NOMO-1 treated with DMSO at 0.1 percent for 48 hours (cell line): ENCODE results near the gene NELFB.
"Not testable (repeated sequence)": the region's sequence is repeated elsewhere in the genome, so short reads cannot be mapped to it uniquely, and the experiment has no call there.

Source experiments
- DNase-seq: peaks from one replicate; lab custom pipeline; 2025; ENCODE audit not compliant: unreplicated experiment; lab: John Stamatoyannopoulos, UW

NELFB gene

DNA sequence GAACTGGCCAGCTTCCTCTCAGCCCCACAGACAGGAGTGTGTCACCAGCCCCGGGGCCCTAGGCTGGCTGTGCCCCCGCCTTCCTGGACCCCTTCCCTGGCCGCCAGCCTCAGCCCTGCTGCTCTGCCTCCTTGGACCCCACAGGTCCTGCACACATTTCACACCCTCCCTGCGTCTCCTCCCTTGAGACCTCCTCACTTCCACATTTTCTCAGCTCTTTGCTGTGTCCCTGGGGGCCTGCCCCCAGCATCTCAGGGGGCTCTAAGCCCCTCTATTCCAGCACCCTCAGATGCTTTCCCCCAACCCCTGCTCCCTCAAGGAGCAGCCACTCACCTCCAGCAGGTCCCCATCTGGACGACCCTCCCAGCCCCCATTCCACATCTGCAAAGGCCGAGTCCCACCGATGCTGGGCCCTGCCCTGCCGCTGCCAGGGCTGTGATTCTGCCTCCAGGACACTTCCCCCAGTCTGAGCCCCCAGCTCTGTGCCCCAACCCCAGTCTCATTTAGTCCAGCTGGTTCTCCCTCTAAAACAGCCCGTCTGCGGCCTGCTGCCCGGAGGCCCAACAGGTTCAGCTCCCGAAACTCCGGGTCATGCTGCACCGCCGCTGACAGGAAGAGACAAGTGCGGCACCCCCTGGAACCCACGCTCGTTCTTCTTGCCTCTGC, 20.2 kb upstream of the NELFB start:
- DNase-seq: no peak

- DNase-seq: no peak
Observed at GRCh38 chr9:137235424-137236237, 19.5 kb upstream of the NELFB start.

- DNase-seq: peak; percentile 91
Observed at GRCh38 chr9:137236238-137236935, 18.7 kb upstream of the NELFB start.

GRCh38 chr9:137236936-137237421, 18.1 kb upstream of the NELFB start:
- DNase-seq: no peak

- DNase-seq: no peak
Observed at GRCh38 chr9:137237759-137238726, 17.1 kb upstream of the NELFB start.

DNA sequence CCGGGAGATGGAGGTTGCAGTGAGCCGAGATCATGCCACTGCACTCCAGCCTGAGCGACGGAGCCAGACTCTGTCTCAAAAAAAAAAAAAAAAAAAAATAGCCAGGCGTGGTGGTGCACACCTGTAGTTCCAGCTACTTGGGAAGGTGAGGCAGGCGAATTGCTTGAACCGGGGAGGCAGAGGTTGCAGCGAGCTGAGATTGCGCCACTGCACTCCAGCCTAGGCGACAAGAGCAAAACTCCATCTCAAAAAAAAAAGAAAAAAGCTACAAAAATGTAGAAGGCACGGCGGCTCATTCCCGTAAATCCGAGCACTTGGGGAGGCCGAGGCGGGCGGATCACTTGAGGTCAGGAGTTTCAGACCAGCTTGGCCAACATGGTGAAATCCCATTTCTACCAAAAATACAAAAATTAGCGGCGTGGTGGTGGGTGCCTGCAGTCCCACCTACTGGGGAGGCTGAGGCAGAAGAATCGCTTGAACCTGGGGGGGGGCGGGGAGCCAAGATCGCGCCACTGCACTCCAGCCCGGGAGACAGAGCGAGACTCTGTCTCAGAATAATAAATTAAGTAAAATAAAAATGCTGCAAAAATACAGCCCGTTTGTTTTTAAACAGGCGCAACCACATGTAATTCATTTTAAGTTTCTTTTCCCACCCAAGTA, 15.5 kb upstream of the NELFB start:
- DNase-seq: not testable (repeated sequence)

DNA sequence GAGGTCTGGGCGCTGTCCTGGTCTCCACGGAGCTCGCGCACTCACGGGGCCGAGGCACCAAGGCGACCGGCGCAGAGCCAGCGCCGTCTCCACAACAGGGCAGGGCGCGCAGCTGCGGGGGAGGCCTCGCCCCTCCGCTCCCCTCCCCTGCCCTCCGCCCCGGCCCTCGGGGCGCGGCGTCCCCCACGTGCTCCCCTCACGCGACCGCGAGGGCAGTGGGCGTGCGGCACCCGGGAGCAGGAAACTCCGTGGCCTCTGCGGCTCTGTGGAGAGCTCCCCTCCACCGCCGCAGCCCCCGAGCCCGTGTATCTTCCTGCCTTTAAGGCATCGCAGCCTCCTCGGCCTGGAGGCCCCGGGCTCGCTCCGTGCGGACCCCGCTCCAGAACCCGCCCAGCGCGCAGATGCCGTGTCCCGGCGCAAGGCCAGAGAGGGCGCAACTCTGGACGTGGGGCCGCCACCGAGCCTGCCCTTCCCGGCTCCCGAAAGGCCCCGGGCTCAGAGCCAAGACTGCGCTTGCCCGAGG, 14.7 kb upstream of the NELFB start:
- DNase-seq: peak; percentile 81

DNA sequence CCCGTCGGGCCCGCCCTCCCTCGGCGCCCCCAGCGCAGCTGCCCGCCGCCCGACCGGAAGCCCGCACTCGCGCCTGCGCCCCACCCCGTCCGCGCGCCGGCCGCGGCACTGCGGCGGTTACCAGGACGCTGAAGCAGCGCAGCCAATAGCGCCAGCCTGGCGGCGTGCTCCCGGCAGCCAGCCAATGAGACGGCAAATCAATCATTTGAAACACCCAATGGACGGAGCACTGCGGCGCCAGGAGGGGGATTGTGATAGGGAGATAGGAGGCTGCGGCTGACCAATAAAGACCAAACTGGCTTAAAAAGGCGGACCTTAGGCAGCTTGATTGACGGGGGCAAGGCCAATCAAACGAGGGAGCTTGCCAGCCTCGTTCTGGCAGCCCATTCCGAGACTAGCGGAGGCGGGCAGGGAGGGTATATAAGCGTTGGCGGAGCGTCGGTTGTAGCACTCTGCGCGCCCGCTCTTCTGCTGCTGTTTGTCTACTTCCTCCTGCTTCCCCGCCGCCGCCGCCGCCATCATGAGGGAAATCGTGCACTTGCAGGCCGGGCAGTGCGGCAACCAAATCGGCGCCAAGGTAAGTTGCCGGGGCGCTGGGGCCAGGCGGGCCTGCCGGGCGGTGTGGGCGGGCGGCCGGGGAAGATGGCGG, 14.2 kb upstream of the NELFB start, which contains the start of gene TUBB4B:
Gene TUBB4B, plus strand, starts transcription at position 447 of the 649 bp plus-strand sequence. Its CDS starts 74 bp downstream, at position 521.
- DNase-seq: peak; percentile 100

GRCh38 chr9:137241490-137242268, 13.4 kb upstream of the NELFB start:
- peak; percentile 48 for DNase-seq

DNA sequence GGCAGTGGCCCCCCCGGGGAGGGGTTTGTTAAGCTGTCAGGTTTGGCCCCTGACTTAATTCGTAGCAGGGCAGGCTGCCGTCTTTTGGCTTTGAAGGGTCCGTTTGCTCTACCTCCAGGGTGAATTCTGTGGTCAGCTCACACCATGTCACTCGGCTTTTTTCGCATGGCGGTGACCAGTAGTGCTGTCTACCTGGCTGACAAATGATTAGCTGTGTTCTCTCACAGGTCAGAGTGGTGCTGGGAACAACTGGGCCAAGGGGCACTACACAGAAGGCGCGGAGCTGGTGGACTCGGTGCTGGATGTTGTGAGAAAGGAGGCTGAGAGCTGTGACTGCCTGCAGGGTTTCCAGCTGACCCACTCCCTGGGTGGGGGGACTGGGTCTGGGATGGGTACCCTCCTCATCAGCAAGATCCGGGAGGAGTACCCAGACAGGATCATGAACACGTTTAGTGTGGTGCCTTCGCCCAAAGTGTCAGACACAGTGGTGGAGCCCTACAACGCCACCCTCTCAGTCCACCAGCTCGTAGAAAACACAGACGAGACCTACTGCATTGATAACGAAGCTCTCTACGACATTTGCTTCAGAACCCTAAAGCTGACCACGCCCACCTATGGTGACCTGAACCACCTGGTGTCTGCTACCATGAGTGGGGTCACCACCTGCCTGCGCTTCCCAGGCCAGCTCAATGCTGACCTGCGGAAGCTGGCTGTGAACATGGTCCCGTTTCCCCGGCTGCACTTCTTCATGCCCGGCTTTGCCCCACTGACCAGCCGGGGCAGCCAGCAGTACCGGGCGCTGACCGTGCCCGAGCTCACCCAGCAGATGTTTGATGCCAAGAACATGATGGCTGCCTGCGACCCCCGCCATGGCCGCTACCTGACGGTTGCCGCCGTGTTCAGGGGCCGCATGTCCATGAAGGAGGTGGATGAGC, 12.6 kb upstream of the NELFB start:
- DNase-seq: no peak

- DNase-seq: not testable (repeated sequence)
Observed at GRCh38 chr9:137243266-137243625, 11.9 kb upstream of the NELFB start.

DNA sequence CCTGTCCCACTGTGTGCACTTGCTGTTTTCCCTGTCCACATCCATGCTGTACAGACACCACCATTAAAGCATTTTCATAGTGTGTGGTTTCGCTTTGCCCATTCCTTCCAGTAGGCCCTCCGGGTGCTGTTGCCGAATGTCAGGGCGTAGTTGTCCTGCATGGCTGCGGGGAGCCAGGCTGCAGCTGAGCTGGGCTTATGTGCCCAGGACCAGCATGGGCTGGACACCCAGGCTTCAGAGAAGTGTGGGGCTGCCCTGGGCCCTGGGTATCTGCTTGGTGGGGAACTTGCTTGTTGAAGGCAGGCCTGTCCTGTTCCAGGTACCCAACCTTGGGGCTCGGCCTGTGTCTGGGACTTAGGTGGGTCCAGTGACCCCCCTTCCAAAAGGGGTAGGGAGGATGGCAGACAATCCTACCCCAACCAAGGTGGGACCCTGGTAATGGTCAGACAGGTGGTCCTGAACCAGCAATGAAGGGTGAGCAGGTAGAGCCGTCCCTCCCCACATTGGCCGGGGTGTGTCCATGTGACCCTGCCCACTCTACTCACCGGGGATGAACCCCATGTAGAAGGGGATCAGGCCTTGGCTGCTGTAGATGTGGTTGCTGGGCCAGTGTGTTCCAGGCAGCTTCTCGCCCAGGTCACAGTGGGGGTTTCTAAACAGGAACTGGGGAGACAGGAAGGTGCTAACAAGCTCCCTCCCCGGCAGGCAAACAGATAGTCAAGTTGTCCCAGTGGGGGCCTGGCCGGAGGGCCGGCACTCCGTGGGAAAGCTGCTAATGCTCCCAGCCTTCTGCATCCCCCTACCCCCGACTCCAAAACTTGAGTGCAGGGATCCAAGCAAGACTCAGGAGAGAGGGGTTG, 11.3 kb upstream of the NELFB start:
- no peak for DNase-seq

DNA sequence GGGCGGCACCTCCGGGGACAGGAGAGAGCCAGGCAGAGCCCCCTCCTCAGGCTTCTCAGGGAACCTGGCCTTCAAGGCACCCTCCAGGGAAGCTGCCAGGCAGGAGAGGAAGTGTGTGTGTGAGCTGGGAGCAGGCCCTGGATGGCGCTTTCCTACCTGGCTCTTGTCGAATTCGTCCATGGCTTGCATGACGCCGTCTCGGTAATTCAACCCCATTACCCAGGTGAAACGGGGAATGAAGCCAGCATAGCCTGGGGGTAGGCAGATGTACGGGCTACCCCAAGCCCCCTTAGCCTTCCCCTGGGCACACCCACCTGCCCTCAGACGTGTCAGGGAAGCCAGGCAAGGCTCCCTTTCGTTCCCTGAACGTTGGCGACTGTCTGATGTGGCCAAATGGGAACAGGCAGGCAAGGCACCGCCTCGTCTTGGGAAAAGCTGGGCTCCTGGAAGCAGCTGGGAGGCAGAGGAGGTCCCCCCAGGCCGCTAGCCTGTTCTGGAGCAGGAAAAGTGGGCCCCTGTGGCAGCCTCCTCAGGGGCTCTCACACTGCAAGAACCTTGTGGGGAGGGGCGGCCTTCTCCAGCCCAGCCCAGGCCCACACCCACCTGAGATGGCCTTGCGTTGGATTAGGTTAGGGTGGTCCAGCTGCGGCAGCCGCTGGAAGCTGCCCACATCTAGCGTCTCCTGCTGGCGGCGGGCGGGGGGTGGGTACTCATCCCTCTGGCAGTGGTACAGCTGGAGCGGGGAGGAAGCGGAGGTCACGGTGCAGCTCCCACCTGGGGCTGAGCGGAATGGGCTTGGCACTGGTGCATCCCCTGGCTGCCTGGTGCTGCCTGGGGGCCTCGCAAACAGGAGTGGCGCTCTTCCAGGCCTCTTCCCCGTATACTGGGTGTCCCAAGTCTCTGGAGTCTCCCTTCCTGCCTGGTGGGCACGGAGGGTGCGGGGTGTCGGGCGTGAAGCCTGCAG, 10.4 kb upstream of the NELFB start:
- DNase-seq: no peak

DNA sequence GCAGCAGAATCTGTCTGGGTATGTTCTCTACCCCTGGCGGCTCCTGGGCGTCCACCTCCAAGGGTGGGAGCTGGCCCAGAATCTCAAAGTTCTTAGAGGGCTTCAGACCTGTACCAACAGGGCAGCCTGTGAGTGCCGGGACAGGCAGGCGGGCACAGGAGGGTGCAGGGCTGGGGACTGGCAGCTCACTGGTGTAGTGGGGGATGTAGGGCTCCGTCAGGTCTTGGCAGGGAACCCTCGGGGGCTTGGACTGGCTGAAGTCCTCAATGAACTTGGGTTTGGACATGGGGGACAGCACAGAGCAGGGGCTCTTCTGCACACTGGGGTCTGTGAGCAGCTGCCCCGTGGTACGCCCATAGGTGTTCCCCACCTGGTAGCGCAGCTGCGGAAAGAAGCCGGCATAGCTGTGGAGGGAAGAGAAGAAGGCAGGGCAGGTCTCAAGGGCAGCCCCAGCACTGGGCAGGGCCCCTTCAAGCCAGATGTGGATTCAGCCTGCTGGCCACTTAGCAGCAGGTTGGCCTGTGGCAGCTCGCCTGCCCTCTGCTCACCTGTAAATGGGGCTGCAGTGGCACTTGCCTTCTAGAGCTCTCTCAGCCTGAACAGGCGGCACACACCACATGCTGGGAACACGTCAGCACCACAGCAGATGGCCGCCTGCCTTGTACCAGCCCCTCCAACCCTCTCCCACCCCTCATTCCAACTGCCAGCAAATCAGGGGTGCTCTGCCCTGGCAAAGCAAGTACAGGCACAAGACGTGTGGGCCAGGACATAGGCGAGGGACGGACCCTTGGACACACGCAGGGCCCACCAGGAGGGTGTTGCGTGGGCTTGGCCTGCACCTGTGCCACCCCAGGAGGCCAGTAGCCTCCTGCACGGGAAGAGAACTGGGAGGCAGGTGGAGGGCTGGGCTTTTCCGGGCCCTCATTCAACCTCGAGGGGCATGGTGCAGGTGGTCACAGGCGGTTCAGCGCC, 9.4 kb upstream of the NELFB start:
- no peak for DNase-seq
